HPDE6-E6E7 (cell line): Measurements from ENCODE around the gene ZNF283.

Source experiments
- DNase-seq: peaks from one replicate; pipeline ENCODE4 v3.0.0; 2011; ENCODE audit warnings: missing footprints; ENCODE audit errors: extremely low spot score

The ZNF283 gene

GRCh38 chr19:43826787-43827754, at the start of gene ZNF283:
Gene ZNF283 (plus strand): TSS chr19:43827321. CDS start chr19:43833505, 6,184 bp downstream.
- peak; percentile 85 for DNase-seq

DNA sequence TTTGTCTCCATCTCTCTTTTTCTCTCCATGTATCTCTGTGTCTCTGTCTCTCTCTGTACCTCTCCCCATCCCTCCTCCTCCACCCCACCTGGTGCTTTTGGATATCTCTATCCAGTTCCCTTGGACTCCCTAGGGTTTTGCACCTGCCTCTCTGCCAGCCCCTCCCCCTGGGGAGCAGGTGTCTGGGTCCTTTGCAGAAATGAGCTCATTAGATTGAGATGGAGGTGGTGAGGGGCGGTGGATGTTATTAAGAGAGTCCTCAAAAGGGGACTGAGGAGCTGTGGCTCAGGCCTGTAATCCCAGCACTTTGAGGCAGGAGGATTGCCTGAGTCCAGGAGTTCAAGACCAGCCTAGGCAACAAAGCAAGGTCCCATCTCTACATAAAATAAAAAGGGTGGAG, 48.5 kb upstream of the ZNF283 start:
- DNase-seq, result no peak

DNA sequence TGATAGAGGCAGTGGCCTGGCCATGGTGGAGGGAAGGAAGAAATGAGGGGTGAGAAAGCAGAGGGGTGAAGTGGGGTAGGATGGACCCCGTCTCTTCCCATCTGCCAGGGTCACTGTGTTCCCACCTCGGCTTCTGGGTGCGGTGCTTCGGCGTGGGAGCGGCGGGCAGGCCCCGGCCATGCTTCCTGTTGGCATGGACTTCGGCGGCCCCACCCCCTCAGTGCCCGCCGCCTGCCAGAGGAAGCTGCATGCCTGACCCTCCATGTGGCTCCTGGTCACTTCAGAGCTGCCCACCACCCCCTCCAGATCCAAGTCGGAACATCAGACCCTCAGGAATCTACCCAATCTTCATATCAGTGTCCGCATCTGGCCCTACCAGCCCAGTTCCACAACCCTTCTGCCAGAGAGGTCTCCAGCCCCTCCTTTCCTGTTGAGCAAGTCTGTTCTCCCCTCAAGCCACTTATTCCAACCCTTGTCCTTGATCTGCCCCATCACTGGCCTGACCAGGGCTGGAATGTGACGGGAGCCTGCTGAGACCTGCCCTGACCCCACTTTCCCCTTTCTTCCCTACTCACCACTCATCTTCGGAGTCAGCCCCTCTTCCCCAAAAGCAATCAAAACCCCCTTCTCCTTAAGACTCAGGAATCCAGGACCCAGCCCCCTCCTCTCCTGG, 47.8 kb upstream of the ZNF283 start:
- DNase-seq, result no peak

DNA sequence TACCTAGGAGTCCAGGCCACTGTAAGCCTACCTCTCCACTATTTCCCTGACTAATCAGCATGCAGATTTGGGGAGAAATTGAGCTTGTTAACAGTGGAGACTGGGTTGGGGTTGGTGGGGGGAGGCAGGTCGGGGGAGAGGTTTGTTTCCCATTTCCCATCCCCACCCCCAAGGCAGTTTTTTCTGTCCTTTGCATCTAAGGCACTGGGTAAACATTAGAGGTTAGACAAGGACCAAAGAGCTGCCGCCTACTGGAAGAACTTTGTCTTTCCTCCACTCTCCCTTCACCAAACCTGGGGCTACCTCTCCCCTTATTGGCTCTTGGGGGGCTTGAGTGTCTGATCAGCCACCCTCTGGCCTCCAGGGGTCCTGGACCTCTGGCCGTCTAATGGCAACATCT, 47.3 kb upstream of the ZNF283 start:
- no peak for DNase-seq

DNA sequence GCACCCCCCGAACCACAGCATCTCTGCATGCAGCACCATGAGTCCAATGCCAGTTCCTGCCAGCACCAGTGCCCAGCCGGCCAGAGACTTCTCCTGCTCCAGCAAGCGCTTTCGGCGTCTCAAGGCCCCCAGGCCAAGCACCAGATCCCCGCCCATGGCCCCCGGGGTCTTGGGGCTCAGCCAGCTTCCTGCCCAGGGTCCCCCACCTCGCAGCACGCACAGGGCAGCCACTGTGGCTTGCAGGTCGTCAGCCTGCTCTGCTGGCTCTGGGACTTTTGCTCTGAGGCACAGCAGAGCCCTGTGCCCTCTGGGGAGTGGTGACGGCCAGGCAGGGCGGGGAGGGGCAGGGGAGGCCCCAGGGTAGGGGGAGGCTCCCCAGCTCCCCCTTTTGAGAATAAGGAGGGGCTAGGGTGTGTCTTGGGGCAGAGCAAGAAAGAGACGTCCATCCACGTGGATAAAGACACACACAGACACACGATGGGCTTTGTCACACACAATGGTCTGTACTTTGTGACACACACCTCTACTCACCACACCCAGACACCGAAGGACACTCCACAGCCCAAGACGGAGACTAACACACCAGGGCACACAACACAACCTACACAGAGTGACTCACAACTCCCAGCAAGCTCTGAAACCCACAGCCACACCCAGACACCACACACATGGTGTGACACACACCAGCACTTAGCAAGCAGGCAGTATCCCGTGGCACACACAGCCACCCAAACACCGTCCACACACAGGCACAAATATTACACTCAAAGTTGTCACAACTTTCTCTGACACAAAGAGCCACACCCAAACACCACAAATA, 46.2 kb upstream of the ZNF283 start, which contains the start of gene KCNN4:
Gene KCNN4, minus strand, starts transcription at position 268 of the 820 bp plus-strand sequence. Its CDS starts 112 bp downstream, at position 156.
- DNase-seq, result no peak

- DNase-seq, result no peak
These were observed 45.4 kb upstream of the ZNF283 start for GRCh38 chr19:43781630-43782310.

GRCh38 chr19:43782311-43782660, 44.8 kb upstream of the ZNF283 start:
- no peak for DNase-seq

GRCh38 chr19:43782689-43783231, 44.4 kb upstream of the ZNF283 start:
- DNase-seq, result no peak

- no peak for DNase-seq
These were observed 43.5 kb upstream of the ZNF283 start for GRCh38 chr19:43783636-43784035.

DNA sequence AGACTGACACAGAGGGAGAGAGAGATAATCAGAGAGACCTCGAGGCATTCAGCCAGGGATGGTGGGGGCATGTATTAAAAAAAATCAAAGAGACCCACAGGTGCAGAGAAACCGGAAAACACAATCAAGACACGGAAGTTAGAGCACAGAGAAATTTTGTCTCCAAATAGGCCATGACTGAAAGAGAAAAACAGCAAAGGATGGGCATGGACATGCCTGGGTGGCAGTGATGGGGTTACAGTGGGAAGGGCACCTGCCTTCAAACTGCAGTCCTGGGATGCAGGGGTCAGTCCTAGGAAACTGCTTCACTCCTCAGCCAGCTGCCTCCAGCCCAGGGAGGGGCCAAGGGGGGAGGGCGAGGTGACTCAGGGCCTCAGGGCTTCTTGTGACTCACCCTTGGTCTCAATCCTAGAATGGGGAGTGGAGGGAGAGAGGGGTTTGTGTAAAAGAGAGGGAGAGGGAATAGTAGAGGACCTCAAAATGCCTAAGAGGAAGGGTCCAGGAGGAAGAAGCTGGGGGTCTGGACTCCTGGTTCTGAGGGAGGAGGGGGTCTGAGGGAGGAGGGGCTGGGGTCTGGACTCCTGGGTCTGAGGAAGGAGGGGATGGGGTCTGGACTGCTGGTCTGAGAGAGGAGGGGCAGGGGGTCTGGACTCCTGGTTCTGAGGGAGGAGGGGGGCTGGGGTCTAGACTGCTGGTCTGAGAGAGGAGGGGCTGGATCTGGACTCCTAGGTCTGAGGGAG, 42.7 kb upstream of the ZNF283 start:
- DNase-seq, result peak; percentile 90

DNA sequence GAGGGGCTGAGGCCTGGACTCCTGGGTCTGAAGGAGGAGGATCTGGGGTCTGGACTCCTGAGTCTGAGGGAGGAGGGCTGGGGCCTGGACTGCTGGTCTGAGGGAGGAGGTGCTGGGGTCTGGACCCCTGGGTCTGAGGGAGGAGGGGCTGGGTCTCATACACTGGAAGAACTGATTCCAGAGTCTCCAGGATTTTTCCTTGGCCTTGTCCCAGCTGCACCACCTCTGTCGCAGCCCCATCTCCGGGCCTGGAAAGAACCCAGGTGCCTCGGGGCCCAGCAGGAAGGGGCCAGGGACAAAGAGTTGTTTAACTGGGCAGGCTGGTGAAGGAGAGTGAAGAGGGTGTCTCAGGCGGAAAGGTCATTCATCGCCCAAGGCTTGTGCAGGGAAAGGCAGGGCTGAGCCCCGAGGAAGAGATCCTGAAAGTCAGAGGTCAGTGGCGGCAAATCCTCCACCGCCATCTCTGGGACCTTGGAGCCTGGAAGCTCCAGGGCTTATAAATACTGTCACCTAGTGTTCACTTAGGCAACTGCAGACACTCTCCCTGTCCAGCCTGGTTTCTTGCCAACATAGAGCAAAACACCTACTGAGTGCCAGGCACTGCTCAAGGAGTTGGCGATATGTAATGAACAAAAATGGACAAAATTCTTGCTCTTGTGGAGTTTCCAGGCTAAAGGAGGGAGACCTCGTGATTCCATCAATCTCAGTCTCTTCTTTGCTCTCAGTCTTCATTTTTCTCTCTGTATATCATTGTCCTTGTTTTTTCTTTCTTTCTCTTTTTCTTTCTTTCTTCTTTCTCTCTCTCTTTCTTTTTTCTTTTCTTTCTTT, 41.9 kb upstream of the ZNF283 start:
- DNase-seq, result no peak

DNA sequence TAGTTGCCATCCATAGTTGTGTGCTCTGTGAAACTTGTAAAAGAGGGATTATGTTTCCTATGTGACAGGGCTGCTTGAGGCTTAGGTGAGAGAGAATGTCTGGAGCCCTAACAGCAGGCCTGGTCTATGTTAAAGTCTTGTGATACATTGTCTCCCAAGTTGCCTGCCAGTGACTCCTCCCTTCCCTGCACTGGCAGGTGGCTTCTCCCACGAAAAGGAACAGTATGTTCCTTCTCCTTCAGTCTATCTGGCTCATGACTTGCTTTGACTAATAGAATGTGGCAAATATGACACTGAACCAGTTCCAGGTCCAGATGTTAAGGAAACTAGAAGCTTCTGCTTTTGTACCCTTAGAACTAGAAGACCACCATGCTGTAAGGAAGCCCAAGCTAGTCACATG, 40.5 kb upstream of the ZNF283 start:
- no peak for DNase-seq

DNA sequence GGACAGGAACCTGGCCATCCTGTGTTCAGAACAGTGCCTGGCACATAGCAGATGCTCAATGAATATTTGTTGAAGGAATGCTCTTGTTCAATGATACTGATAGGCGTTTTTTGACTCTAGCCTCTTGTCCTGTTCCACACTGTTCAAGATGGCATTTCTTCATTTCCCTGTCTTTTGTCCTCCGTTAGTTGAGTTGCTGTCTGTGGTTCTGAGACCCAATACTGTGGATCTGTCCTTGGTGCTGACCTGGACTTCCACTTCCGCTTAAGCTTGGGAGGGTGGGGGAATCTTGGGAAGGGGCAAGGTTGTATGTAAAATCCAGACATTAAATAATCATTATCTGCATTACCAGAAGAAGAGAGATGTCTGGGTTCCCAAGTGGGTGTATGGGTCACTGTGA, 38.1 kb upstream of the ZNF283 start:
- DNase-seq, result no peak

DNA sequence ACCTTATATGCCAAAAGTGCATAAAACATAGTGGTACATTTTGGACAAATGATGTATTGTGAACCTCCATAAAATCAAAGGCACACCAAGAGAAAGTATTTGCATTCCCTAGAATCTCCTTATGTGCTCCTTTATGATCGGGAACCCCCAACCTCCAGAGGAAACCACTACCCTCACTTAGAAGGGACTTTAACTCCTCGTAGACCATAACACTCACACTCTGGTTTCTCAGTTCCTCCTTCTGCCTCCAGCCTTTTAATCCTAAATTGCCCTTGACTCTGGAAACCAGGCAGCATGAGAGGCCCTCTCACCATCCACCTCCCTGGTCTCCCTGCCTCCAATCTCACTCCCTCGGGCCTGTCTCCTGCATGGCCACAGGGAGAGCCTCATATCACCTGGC, 36.5 kb upstream of the ZNF283 start:
- no peak for DNase-seq

GRCh38 chr19:43797118-43797517, 30.0 kb upstream of the ZNF283 start:
- no peak for DNase-seq

DNA sequence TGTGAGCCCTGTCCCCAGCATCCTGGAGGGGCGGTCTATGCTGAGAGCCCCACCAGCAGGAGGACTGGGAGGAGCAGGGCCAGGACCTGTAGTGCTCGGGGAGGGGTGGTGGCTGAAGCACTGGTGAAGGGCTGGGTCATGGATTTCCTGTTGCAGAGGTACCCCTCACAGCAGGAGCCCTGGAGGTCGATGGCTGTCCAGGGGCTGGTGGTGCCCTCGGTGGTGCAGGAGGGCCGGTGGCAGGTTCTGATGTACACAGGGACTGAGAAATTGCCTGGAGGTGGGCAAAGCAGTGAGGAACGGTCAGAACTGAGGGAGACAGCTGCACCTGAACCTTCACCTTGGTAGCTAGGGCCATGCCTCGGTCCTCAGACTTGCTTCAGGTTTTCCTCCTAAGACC, 29.6 kb upstream of the ZNF283 start:
- no peak for DNase-seq

GRCh38 chr19:43798026-43798545, 29.0 kb upstream of the ZNF283 start:
- DNase-seq, result no peak

GRCh38 chr19:43798546-43799409, 28.3 kb upstream of the ZNF283 start:
- DNase-seq, result peak; percentile 86
